H1 (cell line): Measurements from ENCODE around the gene COX17. TPM values are rescaled to one million over a fixed set of nuclear protein-coding genes. Genes with fewer than 3 reads are reported as not detected.

ENCODE experiments used
- ASH2L ChIP-seq: fragments of 200-600, 300-600 bp; sonication (generic); IDR thresholded peaks from one replicate; pipeline ENCODE4 v1.7.1; 2017; ENCODE audit warnings: low read length
- CBX5 ChIP-seq: fragments of 300-800, 300-1000 bp; sonication (generic); IDR thresholded peaks from 2 replicates; pipeline ENCODE4 v1.7.1; 2016; ENCODE audit warnings: antibody characterized with exemption, low read length, low read depth
- CHD1 ChIP-seq: IDR thresholded peaks from 2 replicates; pipeline ENCODE4 v1.6.1; 2012; ENCODE audit warnings: low read depth, low read length, improper control_type of control experiment
- CHD2 ChIP-seq: IDR thresholded peaks from 2 replicates; pipeline ENCODE4 v1.6.1; 2012; ENCODE audit warnings: low read length, improper control_type of control experiment
- CREB1 ChIP-seq: IDR thresholded peaks from 2 replicates; pipeline ENCODE4 v1.6.1; 2012; ENCODE audit warnings: inconsistent platforms
- GABPA ChIP-seq: IDR thresholded peaks from 2 replicates; pipeline ENCODE4 v1.6.1; 2011; ENCODE audit warnings: mild to moderate bottlenecking, low read length, moderate library complexity, borderline replicate concordance; ENCODE audit not compliant: insufficient read depth
- HDAC2 ChIP-seq, 2 experiments: fragments of 300-600 bp in 1 of 2; sonication (generic) in 1 of 2; IDR thresholded peaks; 2 replicates each; pipeline ENCODE4 v1.6.1; 2011 to 2012; ENCODE audit warnings: low read depth in 2 of 2, low read length in 2 of 2, mild to moderate bottlenecking in 2 of 2, moderate library complexity in 2 of 2, borderline replicate concordance in 1 of 2, inconsistent platforms in 1 of 2
- JUN ChIP-seq: IDR thresholded peaks from 2 replicates; pipeline ENCODE4 v1.6.1; 2011; ENCODE audit warnings: low read depth, mild to moderate bottlenecking, improper control_type of control experiment, low read length
- KDM4A ChIP-seq: IDR thresholded peaks from one replicate; pipeline ENCODE4 v1.7.1; 2012; ENCODE audit warnings: low read depth, mild to moderate bottlenecking, moderate library complexity, low read length, inconsistent platforms; ENCODE audit not compliant: severe bottlenecking
- POLR2AphosphoS5 ChIP-seq: IDR thresholded peaks from 2 replicates; pipeline ENCODE4 v1.6.1; 2011; ENCODE audit warnings: low read depth, low read length
- RAD21 ChIP-seq, 2 experiments: IDR thresholded peaks in 1 of 2; conservative IDR thresholded peaks in 1 of 2; 2 replicates each; pipeline ENCODE4 v1.6.1; 2011; ENCODE audit warnings: low read depth in 2 of 2, low read length in 2 of 2, improper control_type of control experiment in 1 of 2, inconsistent platforms in 1 of 2, mild to moderate bottlenecking in 1 of 2, moderate library complexity in 1 of 2
- RBBP5 ChIP-seq: IDR thresholded peaks from 2 replicates; pipeline ENCODE4 v1.7.1; 2012; ENCODE audit warnings: low read depth, mild to moderate bottlenecking, inconsistent platforms, low read length, moderate library complexity, borderline replicate concordance
- SAP30 ChIP-seq: fragments of 300-600 bp; sonication (generic); IDR thresholded peaks from 2 replicates; pipeline ENCODE4 v1.7.1; 2012; ENCODE audit warnings: low read length, moderate library complexity, mild to moderate bottlenecking, inconsistent platforms; ENCODE audit not compliant: insufficient read depth, insufficient replicate concordance
- SIN3A ChIP-seq, 2 experiments: IDR thresholded peaks in 1 of 2; conservative IDR thresholded peaks in 1 of 2; 2 replicates each; pipeline ENCODE4 v1.6.1; 2011 to 2012; ENCODE audit warnings: low read length in 2 of 2, improper control_type of control experiment in 1 of 2, low read depth in 1 of 2, mild to moderate bottlenecking in 1 of 2
- SP1 ChIP-seq: IDR thresholded peaks from 2 replicates; pipeline ENCODE4 v1.6.1; 2011; ENCODE audit warnings: low read depth, low read length
- SP2 ChIP-seq: IDR thresholded peaks from 2 replicates; pipeline ENCODE4 v1.6.1; 2012; ENCODE audit warnings: mild to moderate bottlenecking, low read length, inconsistent platforms
- TAF1 ChIP-seq: IDR thresholded peaks from 2 replicates; pipeline ENCODE4 v1.6.1; 2011; ENCODE audit warnings: mild to moderate bottlenecking, low read depth, low read length
- TBP ChIP-seq: IDR thresholded peaks from 2 replicates; pipeline ENCODE4 v1.6.1; 2011; ENCODE audit warnings: low read depth, low read length, improper control_type of control experiment
- TEAD4 ChIP-seq: IDR thresholded peaks from 2 replicates; pipeline ENCODE4 v1.6.1; 2012; ENCODE audit warnings: low read depth, low read length, inconsistent platforms, mixed read lengths
- YY1 ChIP-seq: IDR thresholded peaks from 2 replicates; pipeline ENCODE4 v1.6.1; 2011; ENCODE audit warnings: low read depth, mild to moderate bottlenecking, low read length
- ZNF274 ChIP-seq: IDR thresholded peaks from 2 replicates; pipeline ENCODE4 v1.7.0; 2012; ENCODE audit warnings: low read length, borderline replicate concordance; ENCODE audit errors: extremely low read depth
- polyA plus RNA-seq, 7 experiments: library from polyadenylated mRNA; depleted of rRNA in 3 of 7; stranded (reverse) in 5 of 7; unstranded in 2 of 7; fragments of >200 nt in 5 of 7; fragments of 200-250 nt in 2 of 7; gene quantifications; 1 replicate in 5 of 7; 2 replicates in 1 of 7; 4 replicates in 1 of 7; pipeline versions ENCODE4 v1.2.1 to v1.2.3, GENCODE V29; 2011 to 2013; ENCODE audit warnings: missing spikeins in 2 of 7, mixed read lengths in 2 of 7
- total RNA-seq: library from RNA; stranded (reverse); fragmentation: NEBNext Ultra II Directional; extraction: Animal tissue kit (Norgen Biotek cat#: 25700); gene quantifications from 2 replicates; pipeline ENCODE4 v1.2.1, GENCODE V29; 2021
- TF ChIP-seq, protein P1 (sequence below): IDR thresholded peaks from 2 replicates; pipeline ENCODE4 v1.6.1; 2012; ENCODE audit warnings: inconsistent platforms

Gene COX17
- total and polyA plus RNA-seq, 2 of the 8 experiments (the other 6 are each of a cell fraction or from before 2014, with no cell fraction given) = 34.2 to 43.0 TPM

GRCh38 chr3:119676771-119677640 is at the start of gene COX17 (continued):
- TF ChIP-seq RAD21 (IDR thresholded peaks at IDR 0.05 in 1 of 2, conservative IDR thresholded peaks at IDR 0.05 in 1 of 2; ENCODE audit: low read depth in 2 of 2, low read length in 2 of 2) (no peak), SIN3A (conservative IDR thresholded peaks at IDR 0.05 in 1 of 2, IDR thresholded peaks at IDR 0.05 in 1 of 2; ENCODE audit: low read depth in 1 of 2, low read length in 2 of 2) (peak in 1 of 2 experiments; percentile 92; a peak in 2 of 4 replicates), SP1 (no peak), ASH2L (peak; percentile 76), KDM4A (peak; percentile 89), TAF1 (peak; percentile 74; the same call in 1 of the 2 replicates), CREB1 (peak; percentile 53; the same call in 1 of the 2 replicates), HDAC2 (IDR thresholded peaks at IDR 0.05; ENCODE audit: borderline replicate concordance in 1 of 2, low read depth in 2 of 2, low read length in 2 of 2) (peak in 1 of 2 experiments; percentile 67; a peak in 1 of 4 replicates), JUN (no peak), TBP (peak; percentile 71), TEAD4 (peak; percentile 75), CBX5 (no peak), GABPA (0 out of 2 replicates have a peak, but pooled peaks have one; percentile 47), RBBP5 (peak; percentile 74; the same call in 1 of the 2 replicates), SAP30 (peak; percentile 72), POLR2AphosphoS5 (peak; percentile 25; the same call in 1 of the 2 replicates), CHD2 (peak; percentile 77), ZNF274 (no peak), CHD1 (no peak), SP2 (peak; percentile 25), YY1 (0 out of 2 replicates have a peak, but pooled peaks have one; percentile 7)
- TF ChIP-seq, protein P1, sequence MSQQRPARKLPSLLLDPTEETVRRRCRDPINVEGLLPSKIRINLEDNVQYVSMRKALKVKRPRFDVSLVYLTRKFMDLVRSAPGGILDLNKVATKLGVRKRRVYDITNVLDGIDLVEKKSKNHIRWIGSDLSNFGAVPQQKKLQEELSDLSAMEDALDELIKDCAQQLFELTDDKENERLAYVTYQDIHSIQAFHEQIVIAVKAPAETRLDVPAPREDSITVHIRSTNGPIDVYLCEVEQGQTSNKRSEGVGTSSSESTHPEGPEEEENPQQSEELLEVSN = peak; percentile 53; the same call in 1 of the 2 replicates
